GM18505 (cell line): ENCODE results near the gene ZNF425.
"Not testable (repeated sequence)": the region's sequence is repeated elsewhere in the genome, so short reads cannot be mapped to it uniquely, and the experiment has no call there.

Experiments
- ATAC-seq: cut with Tn5 transposase; IDR thresholded peaks from one replicate; pipeline ENCODE4 v1.9.1; 2021; ENCODE audit not compliant: unreplicated experiment
- POLR2A ChIP-seq: IDR thresholded peaks from 4 replicates; pipeline ENCODE4 v1.6.1; 2011; ENCODE audit warnings: borderline replicate concordance; ENCODE audit not compliant: insufficient read depth, insufficient read length; ENCODE audit errors: extremely low read depth

Gene ZNF425

GRCh38 chr7:149147072-149147751 is 21.1 kb upstream of the ZNF425 start, which contains the start of gene ZNF398:
ZNF398 (plus strand) TSS chr7:149147453; CDS start chr7:149147743, 290 bp downstream.
- peak; percentile 57 for TF ChIP-seq POLR2A
- peak; percentile 69 for ATAC-seq

DNA sequence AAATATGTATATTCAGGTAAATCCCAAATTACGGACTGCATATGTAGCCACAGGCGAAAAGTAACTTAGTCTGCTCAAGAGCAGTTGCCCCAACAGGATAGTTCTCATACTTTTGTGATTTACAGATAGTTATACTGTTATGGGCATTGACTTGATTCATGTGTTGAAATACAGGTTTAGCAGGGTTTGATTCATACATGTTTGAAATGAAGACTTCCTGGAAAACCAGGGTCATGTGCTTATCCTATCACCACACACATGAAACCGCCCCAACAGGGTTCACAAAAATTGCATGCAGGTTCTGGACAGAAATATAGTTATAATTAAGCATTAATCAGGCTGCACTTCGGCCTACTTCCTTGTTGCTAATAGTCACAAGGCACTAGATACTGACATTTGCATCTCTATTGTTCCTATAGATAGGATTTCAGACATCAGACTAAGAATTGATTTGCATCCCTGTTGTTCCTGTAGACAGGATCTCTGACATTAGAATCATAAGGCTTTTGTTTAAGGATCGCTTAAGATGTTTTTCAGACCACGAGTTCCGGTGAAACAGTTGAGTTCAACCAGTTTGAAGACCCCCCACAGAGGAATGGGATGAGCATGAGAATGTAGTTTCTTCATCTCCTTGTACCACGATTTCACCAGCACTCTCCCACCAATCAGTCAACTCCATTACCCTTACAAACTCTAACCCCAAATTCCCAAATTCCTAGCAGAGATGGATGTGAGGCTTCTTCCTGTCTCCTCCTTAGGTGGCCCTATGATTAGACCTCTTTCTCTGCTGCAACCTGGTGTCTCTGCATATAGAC is 19.1 kb upstream of the ZNF425 start:
- no peak for TF ChIP-seq POLR2A
- no peak for ATAC-seq

DNA sequence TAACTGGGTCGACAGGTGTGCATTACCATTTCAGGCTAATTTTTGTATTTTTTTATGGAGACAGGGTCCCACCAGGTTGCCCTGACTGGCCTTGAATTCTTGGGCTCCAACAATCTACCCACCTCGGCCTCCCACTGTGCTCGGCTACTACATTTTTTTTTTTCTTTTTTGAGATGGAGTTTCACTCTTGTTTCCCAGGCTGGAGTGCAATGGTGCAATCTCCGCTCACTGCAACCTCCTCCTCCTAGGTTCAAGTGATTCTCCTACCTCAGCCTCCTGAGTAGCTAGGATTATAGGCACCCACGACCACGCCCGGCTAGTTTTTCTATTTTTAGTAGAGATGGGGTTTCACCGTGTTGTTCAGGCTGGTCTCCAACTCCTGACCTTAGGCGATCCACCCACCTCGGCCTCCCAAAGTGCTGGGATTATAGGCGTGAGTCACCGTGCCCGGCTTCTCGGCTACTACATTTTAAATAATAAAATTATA is 18.4 kb upstream of the ZNF425 start:
- ATAC-seq, result not testable (repeated sequence)

GRCh38 chr7:149141893-149142292 is 15.8 kb upstream of the ZNF425 start:
- TF ChIP-seq POLR2A, result no peak
- ATAC-seq, result no peak

- no peak for ATAC-seq
- TF ChIP-seq POLR2A, result no peak
These were observed 14.7 kb upstream of the ZNF425 start for GRCh38 chr7:149140831-149141230.

- no peak for ATAC-seq
- no peak for TF ChIP-seq POLR2A
These were observed 10.0 kb upstream of the ZNF425 start for GRCh38 chr7:149136118-149136517.

- ATAC-seq, result no peak
- no peak for TF ChIP-seq POLR2A
These were observed 7.0 kb upstream of the ZNF425 start for GRCh38 chr7:149133028-149133710.

- no peak for TF ChIP-seq POLR2A
- ATAC-seq, result no peak
These were observed 4.6 kb upstream of the ZNF425 start for GRCh38 chr7:149130572-149131198.

DNA sequence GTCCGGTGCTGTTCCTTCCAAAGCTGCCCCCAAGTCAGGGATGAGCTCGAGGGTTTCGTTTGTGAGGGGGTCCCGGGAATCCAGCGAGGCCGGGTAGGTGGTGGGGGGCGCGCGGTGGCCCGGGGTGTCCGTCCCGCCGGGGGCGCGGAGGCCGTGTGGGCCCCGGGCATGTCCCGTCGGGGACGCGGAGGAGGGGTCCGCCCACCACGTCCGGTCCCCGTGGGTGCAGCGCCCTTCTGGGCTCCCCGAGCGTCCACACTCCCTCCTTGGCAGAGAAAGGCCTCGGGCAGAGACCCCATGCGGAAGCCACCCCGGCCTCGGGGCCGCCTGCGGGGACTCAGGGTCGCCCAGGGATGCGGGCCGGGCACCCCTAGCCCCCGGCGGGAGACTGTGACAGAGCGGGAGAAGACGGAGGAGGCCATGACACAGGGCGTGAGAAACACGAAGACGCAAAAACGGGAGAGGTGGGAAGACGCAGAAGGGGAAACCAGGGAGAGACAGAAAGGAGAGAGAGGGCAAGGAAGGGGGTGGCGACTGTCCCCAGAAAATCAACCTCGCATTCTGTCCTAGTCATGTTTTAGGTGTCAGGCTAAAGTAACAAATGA is 640 bp upstream of the ZNF425 start:
- peak; percentile 20 for TF ChIP-seq POLR2A
- peak; percentile 43 for ATAC-seq

- TF ChIP-seq POLR2A, result no peak
- no peak for ATAC-seq
These were observed 798 bp downstream of the ZNF425 start for GRCh38 chr7:149125189-149125862.

- no peak for ATAC-seq
- TF ChIP-seq POLR2A, result no peak
These were observed 16.2 kb downstream of the ZNF425 start for GRCh38 chr7:149109969-149110368.

- no peak for ATAC-seq
- TF ChIP-seq POLR2A, result no peak
These were observed 21.4 kb downstream of the ZNF425 start for GRCh38 chr7:149104749-149105148.
